ENCODE results near the gene FBXL16. TPM values are rescaled to one million over a fixed set of nuclear protein-coding genes. Genes with fewer than 3 reads are reported as not detected.

Gene FBXL16
- total and polyA plus RNA-seq, 12 donors, result 0.04 to 0.64 (median 0.10) TPM; not detected in 4

- WGBS, 2 donors, result 3 to 6% methylated on average over 44 of the region's 44 CpGs
These were observed 56.0 kb downstream of the FBXL16 start for GRCh38 chr16:649631-650030.

GRCh38 chr16:648781-649589 lies 56.6 kb downstream of the FBXL16 start, which contains the start of gene WDR90:
Gene WDR90, plus strand, starts transcription at chr16:649365. Its CDS starts 52 bp downstream, at chr16:649417.
- peak; percentile 66 to 94 (median 86) for ATAC-seq
- H3K4me1 ChIP-seq, result peaks cover 31 to 62% (median 50%) of the 10 kb centered on the region in 9 donors
- peaks cover 0 to 13% (median 0%) of the 10 kb centered on the region in 9 donors for H3K36me3 ChIP-seq
- peak; percentile 92 to 94 for DNase-seq
- no peaks in the 10 kb centered on the region for H3K9me3 ChIP-seq
- TF ChIP-seq, protein P1, sequence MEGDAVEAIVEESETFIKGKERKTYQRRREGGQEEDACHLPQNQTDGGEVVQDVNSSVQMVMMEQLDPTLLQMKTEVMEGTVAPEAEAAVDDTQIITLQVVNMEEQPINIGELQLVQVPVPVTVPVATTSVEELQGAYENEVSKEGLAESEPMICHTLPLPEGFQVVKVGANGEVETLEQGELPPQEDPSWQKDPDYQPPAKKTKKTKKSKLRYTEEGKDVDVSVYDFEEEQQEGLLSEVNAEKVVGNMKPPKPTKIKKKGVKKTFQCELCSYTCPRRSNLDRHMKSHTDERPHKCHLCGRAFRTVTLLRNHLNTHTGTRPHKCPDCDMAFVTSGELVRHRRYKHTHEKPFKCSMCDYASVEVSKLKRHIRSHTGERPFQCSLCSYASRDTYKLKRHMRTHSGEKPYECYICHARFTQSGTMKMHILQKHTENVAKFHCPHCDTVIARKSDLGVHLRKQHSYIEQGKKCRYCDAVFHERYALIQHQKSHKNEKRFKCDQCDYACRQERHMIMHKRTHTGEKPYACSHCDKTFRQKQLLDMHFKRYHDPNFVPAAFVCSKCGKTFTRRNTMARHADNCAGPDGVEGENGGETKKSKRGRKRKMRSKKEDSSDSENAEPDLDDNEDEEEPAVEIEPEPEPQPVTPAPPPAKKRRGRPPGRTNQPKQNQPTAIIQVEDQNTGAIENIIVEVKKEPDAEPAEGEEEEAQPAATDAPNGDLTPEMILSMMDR (IDR thresholded peaks at IDR 0.05), result no peak
- no peaks in the 10 kb centered on the region for H3K27me3 ChIP-seq
- 1 to 2% methylated on average over 91 of the region's 91 CpGs for WGBS, 2 donors
- peak within 1 kb of the TSS; percentile 76 to 96 (median 88) for H3K27ac ChIP-seq
- peak within 1 kb of the TSS; percentile 65 to 85 (median 74) for H3K4me3 ChIP-seq
- intact Hi-C loops (cut with DNase I), result no loop called here

More at GRCh38 chr16:649631-650030, 56.0 kb downstream of the FBXL16 start:
- Histone ChIP-seq H3K27me3 (no peaks in the 10 kb centered on the region), H3K27ac (peak overlapping the region in 9 of 10 donors; percentile 80 to 96 (median 89)), H3K4me3 (peak overlapping the region; percentile 65 to 85 (median 74)), H3K4me1 (peaks cover 31 to 55% (median 47%) of the 10 kb centered on the region in 9 donors), H3K9me3 (no peaks in the 10 kb centered on the region), H3K36me3 (peaks cover 0 to 15% (median 0%) of the 10 kb centered on the region in 9 donors)
- intact Hi-C loops (cut with DNase I), result loop anchor here in 1 of 10 donors (10.0 kb wide), 1 partner anchor 65 kb away; no protein-coding TSS in a partner anchor
- TF ChIP-seq, protein P1 (IDR thresholded peaks at IDR 0.05), result no peak
- DNase-seq, result no peak
- ATAC-seq, result peak in 3 of 8 donors; percentile 0 to 1 (median 1)

GRCh38 chr16:648071-648780 lies 57.4 kb downstream of the FBXL16 start:
- DNase-seq (no peak), ATAC-seq (peak in 1 of 8 donors; percentile 5)
- Histone ChIP-seq H3K27me3 (no peaks in the 10 kb centered on the region), H3K27ac (peak overlapping the region; percentile 76 to 96 (median 88)), H3K9me3 (no peaks in the 10 kb centered on the region), H3K4me1 (peaks cover 33 to 69% (median 55%) of the 10 kb centered on the region in 9 donors), H3K4me3 (peak overlapping the region; percentile 65 to 85 (median 74)), H3K36me3 (peaks cover 0 to 13% (median 0%) of the 10 kb centered on the region in 9 donors)
- 42 to 52% methylated on average over 24 of the region's 24 CpGs for WGBS, 2 donors
- TF ChIP-seq, protein P1 (IDR thresholded peaks at IDR 0.05), result peak in 7 of 9 donors; percentile 10 to 45 (median 24)
- intact Hi-C loops (cut with DNase I), result no loop called here
